Heart left ventricle (tissue), 13 donors: ENCODE data around the gene TRERF1.

ENCODE experiments used
- POLR2A ChIP-seq, 2 donors: fragments of 450-650 bp; IDR thresholded peaks; one replicate each; pipeline ENCODE4 v1.6.1; 2017; ENCODE audit warnings: antibody characterized with exemption in 2 of 2, mild to moderate bottlenecking in 2 of 2, moderate library complexity in 2 of 2
- TF ChIP-seq, protein P1 (sequence below), 12 donors: fragments of 200-600 bp; sonication (generic) in 4 of 12; IDR thresholded peaks; one replicate each; pipeline versions ENCODE4 v1.5.0 to v1.8.0; 2018 to 2022; ENCODE audit warnings: antibody characterized with exemption in 12 of 12, mild to moderate bottlenecking in 5 of 12
- donor health status: ischemic (EF 13 %, LVEDD 7.1; RV severe dilation, severe dysfunction).
- donor health status: DM: no; HTN: yes; CAD: no.
- donor health status: DM: no; HTN: no; CAD: no.
- donor health status: ischemic (EF 25% LVEDD 6.9; RV normal size, moderate dysfunction).
- donor health status: ischemic (EF 25% LVEDD 5.7; RV mildly dilated, moderate dysfunction).
- donor health status: ischemic (EF 35%, LVEDD 5.7; RV mildly dilated, moderate dysfunction).
- donor health status: nonischemic (EF 11% LVEDD 7.7; RV severe dilation, severe dysfunction).
- donor health status: DM: yes; HTN: yes; CAD: no.
- donor health status: PGD.
- donor health status: ischemic (EF 29% LVEDD 5.4; RV normal size, mild dysfunction).
- donor health status: nonischemic (EF 23%, LVEDD 6.1; RV moderate dilation, normal function).

GRCh38 chr6:42359021-42359420 lies 92.7 kb downstream of the TRERF1 start:
- TF ChIP-seq, protein P1, sequence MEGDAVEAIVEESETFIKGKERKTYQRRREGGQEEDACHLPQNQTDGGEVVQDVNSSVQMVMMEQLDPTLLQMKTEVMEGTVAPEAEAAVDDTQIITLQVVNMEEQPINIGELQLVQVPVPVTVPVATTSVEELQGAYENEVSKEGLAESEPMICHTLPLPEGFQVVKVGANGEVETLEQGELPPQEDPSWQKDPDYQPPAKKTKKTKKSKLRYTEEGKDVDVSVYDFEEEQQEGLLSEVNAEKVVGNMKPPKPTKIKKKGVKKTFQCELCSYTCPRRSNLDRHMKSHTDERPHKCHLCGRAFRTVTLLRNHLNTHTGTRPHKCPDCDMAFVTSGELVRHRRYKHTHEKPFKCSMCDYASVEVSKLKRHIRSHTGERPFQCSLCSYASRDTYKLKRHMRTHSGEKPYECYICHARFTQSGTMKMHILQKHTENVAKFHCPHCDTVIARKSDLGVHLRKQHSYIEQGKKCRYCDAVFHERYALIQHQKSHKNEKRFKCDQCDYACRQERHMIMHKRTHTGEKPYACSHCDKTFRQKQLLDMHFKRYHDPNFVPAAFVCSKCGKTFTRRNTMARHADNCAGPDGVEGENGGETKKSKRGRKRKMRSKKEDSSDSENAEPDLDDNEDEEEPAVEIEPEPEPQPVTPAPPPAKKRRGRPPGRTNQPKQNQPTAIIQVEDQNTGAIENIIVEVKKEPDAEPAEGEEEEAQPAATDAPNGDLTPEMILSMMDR (IDR thresholded peaks at IDR 0.05): no peak
- no peak for TF ChIP-seq POLR2A (IDR thresholded peaks at IDR 0.05)
